Astrocyte (in vitro differentiated cells and primary cell): ENCODE measurements around the gene IGF2R.

ENCODE experiments used
- EZH2 ChIP-seq: IDR thresholded peaks from 2 replicates; pipeline ENCODE4 v1.6.1; 2012; ENCODE audit warnings: mild to moderate bottlenecking, low read length, inconsistent platforms; ENCODE audit not compliant: insufficient read depth
- TF ChIP-seq, protein P1 (sequence below): IDR thresholded peaks from 2 replicates; pipeline ENCODE4 v1.5.1; 2011; ENCODE audit warnings: low read depth, mild to moderate bottlenecking, inconsistent platforms, low read length, moderate library complexity; ENCODE audit not compliant: insufficient read depth

DNA sequence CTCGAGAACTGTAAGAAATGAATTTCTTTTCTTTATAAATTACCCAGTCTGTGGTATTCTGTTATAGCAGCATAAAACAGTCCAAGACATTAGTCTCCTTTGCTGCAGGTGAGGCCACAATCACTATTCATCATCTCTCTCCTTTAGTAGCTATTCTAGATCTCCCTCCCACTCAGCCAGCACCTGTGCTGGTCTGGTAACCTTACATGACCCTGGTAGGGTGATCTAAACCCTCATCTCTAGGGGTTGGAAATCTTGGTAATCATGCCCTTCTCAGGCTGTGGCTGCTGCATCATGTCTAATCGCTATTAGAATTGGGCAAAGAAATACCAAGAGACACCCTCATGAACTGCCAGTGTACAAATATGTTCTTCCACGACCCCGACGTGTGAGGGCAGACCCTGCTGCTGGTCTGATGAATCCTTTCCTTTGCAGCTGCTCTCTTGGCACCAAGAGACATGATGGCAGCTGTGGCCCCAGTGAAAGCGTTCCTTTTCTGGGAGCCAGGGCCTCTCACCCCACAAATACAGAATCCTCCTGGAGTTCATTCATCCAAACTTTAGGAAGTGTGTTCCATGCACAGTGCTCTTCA lies 23.0 kb upstream of the IGF2R start:
- TF ChIP-seq, protein P1, sequence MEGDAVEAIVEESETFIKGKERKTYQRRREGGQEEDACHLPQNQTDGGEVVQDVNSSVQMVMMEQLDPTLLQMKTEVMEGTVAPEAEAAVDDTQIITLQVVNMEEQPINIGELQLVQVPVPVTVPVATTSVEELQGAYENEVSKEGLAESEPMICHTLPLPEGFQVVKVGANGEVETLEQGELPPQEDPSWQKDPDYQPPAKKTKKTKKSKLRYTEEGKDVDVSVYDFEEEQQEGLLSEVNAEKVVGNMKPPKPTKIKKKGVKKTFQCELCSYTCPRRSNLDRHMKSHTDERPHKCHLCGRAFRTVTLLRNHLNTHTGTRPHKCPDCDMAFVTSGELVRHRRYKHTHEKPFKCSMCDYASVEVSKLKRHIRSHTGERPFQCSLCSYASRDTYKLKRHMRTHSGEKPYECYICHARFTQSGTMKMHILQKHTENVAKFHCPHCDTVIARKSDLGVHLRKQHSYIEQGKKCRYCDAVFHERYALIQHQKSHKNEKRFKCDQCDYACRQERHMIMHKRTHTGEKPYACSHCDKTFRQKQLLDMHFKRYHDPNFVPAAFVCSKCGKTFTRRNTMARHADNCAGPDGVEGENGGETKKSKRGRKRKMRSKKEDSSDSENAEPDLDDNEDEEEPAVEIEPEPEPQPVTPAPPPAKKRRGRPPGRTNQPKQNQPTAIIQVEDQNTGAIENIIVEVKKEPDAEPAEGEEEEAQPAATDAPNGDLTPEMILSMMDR: no peak
- no peak for TF ChIP-seq EZH2
